Endothelial cell of umbilical vein (primary cell): ENCODE measurements around the gene FMNL1.

Source experiments
- CTCF ChIP-seq, 2 donors: IDR thresholded peaks; 1 replicate in 1 of 2; 2 replicates in 1 of 2; pipeline ENCODE4 v1.5.1; 2011; ENCODE audit warnings: low read length in 2 of 2, mild to moderate bottlenecking in 2 of 2, moderate library complexity in 2 of 2, control low read depth in 1 of 2, inconsistent platforms in 1 of 2, low read depth in 1 of 2; ENCODE audit not compliant: insufficient read depth in 1 of 2; ENCODE audit errors: extremely low read depth in 1 of 2
- EZH2 ChIP-seq: IDR thresholded peaks from 2 replicates; pipeline ENCODE4 v1.6.1; 2012; ENCODE audit warnings: borderline replicate concordance, low read depth, mild to moderate bottlenecking, moderate library complexity, low read length, inconsistent platforms; ENCODE audit not compliant: severe bottlenecking
- FOS ChIP-seq: IDR thresholded peaks from 2 replicates; pipeline ENCODE4 v1.6.1; 2011; ENCODE audit warnings: mild to moderate bottlenecking, low read length, moderate library complexity, borderline replicate concordance; ENCODE audit not compliant: insufficient read depth
- GATA2 ChIP-seq: IDR thresholded peaks from 2 replicates; pipeline ENCODE4 v1.7.0; 2011; ENCODE audit warnings: low read depth, mild to moderate bottlenecking, moderate library complexity, mixed read lengths, low read length; ENCODE audit not compliant: insufficient read length, insufficient read depth
- JUN ChIP-seq: IDR thresholded peaks from 2 replicates; pipeline ENCODE4 v1.6.1; 2011; ENCODE audit warnings: borderline replicate concordance, low read depth; ENCODE audit not compliant: insufficient read length, insufficient read depth
- MAX ChIP-seq: IDR thresholded peaks from 2 replicates; pipeline ENCODE4 v1.6.1; 2011; ENCODE audit not compliant: insufficient read depth, insufficient read length
- MYC ChIP-seq: IDR thresholded peaks from one replicate; pipeline ENCODE4 v1.6.1; 2011; ENCODE audit warnings: mild to moderate bottlenecking, low read depth, low read length
- POLR2A ChIP-seq: IDR thresholded peaks from 2 replicates; pipeline ENCODE4 v1.6.1; 2012; ENCODE audit warnings: low read depth, mild to moderate bottlenecking, control low read depth, low read length
- POLR2AphosphoS5 ChIP-seq: IDR thresholded peaks from 2 replicates; pipeline ENCODE4 v1.6.1; 2012; ENCODE audit warnings: low read depth, mild to moderate bottlenecking, control low read depth, low read length, moderate library complexity; ENCODE audit not compliant: insufficient read depth

GRCh38 chr17:45293413-45294211, 71.9 kb downstream of the FMNL1 start:
- TF ChIP-seq CTCF (IDR thresholded peaks at IDR 0.05; ENCODE audit: extremely low read depth in 1 of 2, insufficient read depth in 1 of 2, low read depth in 1 of 2, low read length in 2 of 2) (peak; percentile 5 to 30), EZH2 (no peak), POLR2AphosphoS5 (peak; percentile 69), POLR2A (peak; percentile 41), MAX (no peak), GATA2 (no peak), JUN (peak; percentile 91), FOS (peak; percentile 95), MYC (no peak)
